Brain microvascular endothelial cell (primary cell): Measurements from ENCODE around the gene ASPHD2.

Source experiments
- DNase-seq: peaks from one replicate; pipeline ENCODE4 v3.0.0-alpha.2; 2020
- H3K27ac ChIP-seq: fragments of 250-450 bp; sonication (Bioruptor Pico); 2 replicates; pipeline ENCODE4 v1.5.1; 2020; ENCODE audit warnings: mild to moderate bottlenecking, moderate library complexity
- H3K27me3 ChIP-seq: fragments of 250-450 bp; sonication (Bioruptor Pico); replicated peaks from 2 replicates; pipeline ENCODE4 v1.5.1; 2020; ENCODE audit warnings: mild to moderate bottlenecking
- H3K36me3 ChIP-seq: fragments of 250-450 bp; sonication (Bioruptor Pico); replicated peaks from 2 replicates; pipeline ENCODE4 v1.5.1; 2020; ENCODE audit warnings: mild to moderate bottlenecking
- H3K4me3 ChIP-seq: 2 replicates; pipeline ENCODE4 v1.5.1; 2011; ENCODE audit warnings: low read depth, mild to moderate bottlenecking, control low read depth, low read length, moderate library complexity
- in situ Hi-C: cut with HindIII; loops from 2 replicates; pipeline ENCODE4 v1.10.0; 2017; ENCODE audit warnings: low sequenced_read_pairs, low pct_ligation_motif_present
- TF ChIP-seq, protein P1 (sequence below): IDR thresholded peaks from 2 replicates; pipeline ENCODE4 v1.5.1; 2011; ENCODE audit warnings: low read depth, mild to moderate bottlenecking, moderate library complexity, low read length, control low read depth, inconsistent platforms; ENCODE audit errors: missing control alignments

Gene ASPHD2

DNA sequence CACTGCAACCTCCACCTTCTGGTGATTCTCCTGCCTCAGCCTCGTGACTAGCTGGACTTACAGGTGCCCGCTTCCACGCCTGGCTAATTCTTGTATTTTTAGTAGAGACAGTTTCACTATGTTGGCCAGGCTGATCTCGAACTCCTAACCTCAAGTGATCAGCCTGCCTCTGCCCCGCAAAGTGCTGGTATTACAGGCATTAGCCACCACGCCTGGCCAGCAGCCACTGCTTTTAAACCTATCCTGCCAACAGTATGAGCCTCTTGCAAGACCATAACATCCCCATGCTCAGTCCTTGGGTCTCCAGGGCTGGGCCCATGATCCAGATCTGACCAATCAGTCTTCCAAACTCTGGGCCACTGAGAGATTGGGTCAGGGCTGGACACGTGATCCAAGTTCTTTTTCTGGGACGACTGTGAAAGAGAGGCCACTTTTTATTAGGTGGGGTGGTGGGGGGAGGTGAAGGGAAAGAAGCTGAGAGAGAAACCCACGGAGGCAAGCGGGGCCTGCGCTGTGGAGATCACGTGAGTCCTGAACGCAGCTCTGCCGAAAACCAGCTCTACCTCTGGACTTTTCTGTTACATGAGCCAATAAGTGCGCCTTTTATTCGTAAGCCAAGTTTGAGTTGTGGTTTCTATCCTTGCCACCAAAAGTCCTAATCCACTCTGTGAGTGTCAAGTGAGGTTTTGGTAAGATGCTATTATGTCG lies 17.9 kb downstream of the ASPHD2 start:
- Histone ChIP-seq H3K27me3 (no peaks in the 10 kb centered on the region), H3K27ac (no peak overlapping the region), H3K36me3 (no peaks in the 10 kb centered on the region), H3K4me3 (no peak overlapping the region)
- in situ Hi-C loops: no loop called here
- no peak for DNase-seq
- TF ChIP-seq, protein P1, sequence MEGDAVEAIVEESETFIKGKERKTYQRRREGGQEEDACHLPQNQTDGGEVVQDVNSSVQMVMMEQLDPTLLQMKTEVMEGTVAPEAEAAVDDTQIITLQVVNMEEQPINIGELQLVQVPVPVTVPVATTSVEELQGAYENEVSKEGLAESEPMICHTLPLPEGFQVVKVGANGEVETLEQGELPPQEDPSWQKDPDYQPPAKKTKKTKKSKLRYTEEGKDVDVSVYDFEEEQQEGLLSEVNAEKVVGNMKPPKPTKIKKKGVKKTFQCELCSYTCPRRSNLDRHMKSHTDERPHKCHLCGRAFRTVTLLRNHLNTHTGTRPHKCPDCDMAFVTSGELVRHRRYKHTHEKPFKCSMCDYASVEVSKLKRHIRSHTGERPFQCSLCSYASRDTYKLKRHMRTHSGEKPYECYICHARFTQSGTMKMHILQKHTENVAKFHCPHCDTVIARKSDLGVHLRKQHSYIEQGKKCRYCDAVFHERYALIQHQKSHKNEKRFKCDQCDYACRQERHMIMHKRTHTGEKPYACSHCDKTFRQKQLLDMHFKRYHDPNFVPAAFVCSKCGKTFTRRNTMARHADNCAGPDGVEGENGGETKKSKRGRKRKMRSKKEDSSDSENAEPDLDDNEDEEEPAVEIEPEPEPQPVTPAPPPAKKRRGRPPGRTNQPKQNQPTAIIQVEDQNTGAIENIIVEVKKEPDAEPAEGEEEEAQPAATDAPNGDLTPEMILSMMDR: no peak

DNA sequence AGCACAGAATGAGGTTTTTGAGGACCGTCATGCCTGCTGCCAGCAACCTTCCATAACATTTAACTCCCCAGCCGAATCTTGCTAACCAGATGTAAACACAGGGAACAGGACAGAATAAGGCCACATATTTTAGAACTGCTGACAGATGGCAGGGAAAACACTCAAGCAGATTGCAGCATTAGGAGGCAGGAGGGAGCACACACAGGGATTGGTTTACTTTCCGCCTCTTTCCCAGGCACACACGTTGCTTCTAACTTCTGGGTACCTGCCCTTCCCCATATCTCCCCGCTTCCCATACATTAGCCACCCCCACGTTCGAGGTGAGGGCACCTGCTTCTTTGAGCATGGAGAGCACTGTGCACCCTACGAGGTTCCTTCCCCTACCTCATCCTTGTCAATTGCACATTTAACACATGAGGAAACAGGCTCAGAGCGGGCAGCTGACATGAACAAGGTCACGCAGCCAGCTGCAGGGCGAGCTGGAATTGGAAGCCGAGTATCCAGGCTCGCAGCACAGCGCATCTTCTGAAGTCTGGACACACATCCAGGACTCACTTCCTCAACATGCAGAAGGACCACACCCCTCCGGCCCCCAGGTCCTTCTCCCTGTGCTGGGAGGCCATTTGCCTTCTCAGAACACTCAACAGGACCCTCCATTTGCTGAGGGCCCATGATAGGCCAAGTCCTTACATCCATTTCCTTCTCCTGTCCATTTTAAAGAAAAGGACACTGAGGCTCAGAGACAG lies 18.7 kb downstream of the ASPHD2 start:
- TF ChIP-seq, protein P1: no peak
- Histone ChIP-seq H3K27ac (no peak overlapping the region), H3K27me3 (no peaks in the 10 kb centered on the region), H3K4me3 (no peak overlapping the region), H3K36me3 (peaks cover 3% of the 10 kb centered on the region)
- in situ Hi-C loops: no loop called here
- DNase-seq: no peak

DNA sequence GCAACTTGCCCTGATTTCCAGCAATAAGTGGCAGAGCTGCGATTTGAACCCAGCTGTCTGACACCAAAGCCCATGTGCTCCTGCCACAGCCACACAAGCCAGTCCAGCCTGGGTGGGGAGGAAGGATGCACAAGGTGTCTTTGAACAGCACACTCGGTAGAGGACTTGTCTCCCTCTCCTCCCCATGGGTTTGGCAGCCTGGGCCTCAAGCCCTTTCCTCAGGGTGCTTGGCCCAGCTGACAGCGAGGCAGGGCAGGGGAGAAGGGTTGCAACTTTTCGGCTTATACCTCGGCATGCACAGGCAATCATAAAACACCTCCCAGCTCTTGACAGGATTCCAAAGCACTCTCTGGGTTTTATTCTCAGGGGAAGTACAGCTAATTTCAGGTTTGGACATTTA lies 19.3 kb downstream of the ASPHD2 start:
- DNase-seq: no peak
- Histone ChIP-seq H3K27me3 (no peaks in the 10 kb centered on the region), H3K4me3 (no peak overlapping the region), H3K27ac (no peak overlapping the region), H3K36me3 (peaks cover 3% of the 10 kb centered on the region)
- in situ Hi-C loops: no loop called here
- TF ChIP-seq, protein P1: no peak

DNA sequence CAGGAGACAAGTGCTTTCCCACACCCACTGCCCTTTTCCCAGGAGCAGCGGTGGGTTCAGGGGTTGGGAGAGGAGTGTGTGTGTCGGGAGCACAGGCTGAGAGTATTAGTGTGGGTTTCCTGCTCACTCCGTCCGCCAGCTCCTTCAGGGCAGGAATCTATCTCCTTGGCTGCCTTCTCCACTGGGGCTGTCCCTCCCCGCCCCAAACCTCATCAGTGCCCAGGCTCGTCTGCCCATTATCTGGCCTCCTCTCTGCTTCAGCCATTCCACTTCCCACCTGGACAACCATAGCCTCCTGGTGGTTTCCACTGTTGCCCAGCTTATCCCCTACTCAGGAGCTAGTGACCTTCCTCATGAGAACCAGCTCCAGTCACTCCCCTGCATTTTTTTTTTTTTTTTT lies 19.9 kb downstream of the ASPHD2 start:
- Histone ChIP-seq H3K27ac (no peak overlapping the region), H3K4me3 (no peak overlapping the region), H3K27me3 (no peaks in the 10 kb centered on the region), H3K36me3 (peaks cover 3% of the 10 kb centered on the region)
- DNase-seq: no peak
- TF ChIP-seq, protein P1: no peak
- in situ Hi-C loops: no loop called here

DNA sequence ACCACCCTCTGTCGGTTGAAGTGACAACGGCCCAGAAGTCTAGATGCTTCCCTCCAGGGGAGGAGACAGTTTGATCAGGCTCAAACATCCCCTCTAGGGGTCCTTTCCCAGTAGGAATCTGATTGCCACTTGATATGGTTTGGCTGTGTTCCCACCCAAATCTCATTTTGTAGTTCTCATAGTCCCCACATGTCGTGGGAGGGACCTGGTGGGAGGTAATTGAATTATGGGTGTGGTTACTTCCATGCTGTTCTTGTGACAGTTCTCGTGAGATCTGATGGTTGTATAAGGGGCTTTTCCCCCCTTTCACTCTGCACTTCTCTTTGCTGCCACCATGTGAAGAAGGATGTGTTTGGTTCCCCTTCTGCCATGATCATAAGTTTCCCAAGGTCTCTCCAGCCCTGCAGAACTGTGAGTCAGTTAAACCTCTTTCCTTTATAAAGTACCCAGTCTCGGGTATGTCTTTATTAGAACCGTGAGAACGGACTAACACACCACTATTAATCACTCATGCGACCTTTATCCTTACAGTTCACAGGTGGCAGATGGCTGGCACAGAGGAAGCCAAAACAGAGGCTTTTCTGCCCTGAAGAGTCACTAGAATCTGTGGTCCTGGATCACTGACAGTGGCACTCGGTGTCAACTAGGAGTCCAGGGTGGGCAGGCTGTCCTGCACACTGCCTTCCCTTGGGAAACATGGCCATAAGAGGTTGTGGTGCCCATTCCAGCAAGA lies 21.6 kb downstream of the ASPHD2 start:
- TF ChIP-seq, protein P1: no peak
- in situ Hi-C loops: no loop called here
- H3K4me3 ChIP-seq: no peak overlapping the region
- no peak for DNase-seq
- H3K27me3 ChIP-seq: no peaks in the 10 kb centered on the region
- H3K27ac ChIP-seq: no peak overlapping the region
- H3K36me3 ChIP-seq: peaks cover 3% of the 10 kb centered on the region
